DMS 273 treated with DMSO at 0.1 percent for 48 hours (cell line): ENCODE data around the gene COL5A1.
"Not testable (repeated sequence)": the region's sequence is repeated elsewhere in the genome, so short reads cannot be mapped to it uniquely, and the experiment has no call there.

ENCODE experiments used
- DNase-seq: peaks from one replicate; lab custom pipeline; 2025; lab: John Stamatoyannopoulos, UW

COL5A1 gene

GRCh38 chr9:134640506-134641172, 964 bp upstream of the COL5A1 start:
- DNase-seq = no peak

- DNase-seq = no peak
Observed at GRCh38 chr9:134641990-134642384, 384 bp downstream of the COL5A1 start.

GRCh38 chr9:134642385-134643181, 980 bp downstream of the COL5A1 start:
- no peak for DNase-seq

GRCh38 chr9:134643222-134643671, 1.6 kb downstream of the COL5A1 start:
- no peak for DNase-seq

GRCh38 chr9:134644401-134644724, 2.8 kb downstream of the COL5A1 start:
- DNase-seq = not testable (repeated sequence)

- no peak for DNase-seq
Observed at GRCh38 chr9:134644725-134645606, 3.4 kb downstream of the COL5A1 start.

GRCh38 chr9:134645607-134646365, 4.2 kb downstream of the COL5A1 start:
- no peak for DNase-seq

GRCh38 chr9:134647359-134648080, 5.9 kb downstream of the COL5A1 start:
- no peak for DNase-seq

GRCh38 chr9:134648701-134649530, 7.3 kb downstream of the COL5A1 start:
- no peak for DNase-seq

GRCh38 chr9:134650431-134651190, 9.0 kb downstream of the COL5A1 start:
- no peak for DNase-seq

GRCh38 chr9:134651226-134651905, 9.8 kb downstream of the COL5A1 start:
- no peak for DNase-seq

- no peak for DNase-seq
Observed at GRCh38 chr9:134652291-134653225, 11.0 kb downstream of the COL5A1 start.

GRCh38 chr9:134653259-134654009, 11.8 kb downstream of the COL5A1 start:
- no peak for DNase-seq

- DNase-seq = no peak
Observed at GRCh38 chr9:134655101-134655500, 13.5 kb downstream of the COL5A1 start.

GRCh38 chr9:134655586-134656333, 14.2 kb downstream of the COL5A1 start:
- no peak for DNase-seq

GRCh38 chr9:134656334-134657006, 14.9 kb downstream of the COL5A1 start:
- no peak for DNase-seq
